HG02870 (cell line): ENCODE measurements around the gene CES2.
"Not testable (repeated sequence)": the region's sequence is repeated elsewhere in the genome, so short reads cannot be mapped to it uniquely, and the experiment has no call there.

Experiments
- ATAC-seq: cut with Tn5 transposase; IDR thresholded peaks from one replicate; pipeline ENCODE4 v1.9.1; 2021; ENCODE audit warnings: mild to moderate bottlenecking, moderate library complexity; ENCODE audit not compliant: unreplicated experiment

The CES2 gene

GRCh38 chr16:66976746-66977145, 41.4 kb downstream of the CES2 start:
- ATAC-seq, result no peak

GRCh38 chr16:66977341-66978113, 42.2 kb downstream of the CES2 start:
- ATAC-seq, result peak; percentile 70

GRCh38 chr16:66979011-66979717, 43.8 kb downstream of the CES2 start:
- no peak for ATAC-seq

GRCh38 chr16:66983033-66983432, 47.7 kb downstream of the CES2 start:
- no peak for ATAC-seq

- no peak for ATAC-seq
Measured at GRCh38 chr16:66984892-66985311, 49.6 kb downstream of the CES2 start.

GRCh38 chr16:66986559-66986958, 51.2 kb downstream of the CES2 start:
- no peak for ATAC-seq

- no peak for ATAC-seq
Measured at GRCh38 chr16:66988197-66988788, 53.0 kb downstream of the CES2 start, which contains the start of gene CES4A. CES4A (plus strand) TSS chr16:66988589; CDS start chr16:66988773, 184 bp downstream.

GRCh38 chr16:66991545-66992077, 56.3 kb downstream of the CES2 start:
- no peak for ATAC-seq

GRCh38 chr16:66993558-66993957, 58.2 kb downstream of the CES2 start:
- ATAC-seq, result not testable (repeated sequence)
